ENCODE results near the gene ZDHHC19. TPM values are rescaled to one million over a fixed set of nuclear protein-coding genes. Genes with fewer than 3 reads are reported as not detected.
A peak's percentile ranks its signal among the peaks of the same experiment; 100 is the strongest.
"Not testable (repeated sequence)": the region's sequence is repeated elsewhere in the genome, so short reads cannot be mapped to it uniquely, and the experiment has no call there.

Gene ZDHHC19
- total and polyA plus RNA-seq, 9 donors, result 0.24 to 0.32 TPM; not detected in 7

DNA sequence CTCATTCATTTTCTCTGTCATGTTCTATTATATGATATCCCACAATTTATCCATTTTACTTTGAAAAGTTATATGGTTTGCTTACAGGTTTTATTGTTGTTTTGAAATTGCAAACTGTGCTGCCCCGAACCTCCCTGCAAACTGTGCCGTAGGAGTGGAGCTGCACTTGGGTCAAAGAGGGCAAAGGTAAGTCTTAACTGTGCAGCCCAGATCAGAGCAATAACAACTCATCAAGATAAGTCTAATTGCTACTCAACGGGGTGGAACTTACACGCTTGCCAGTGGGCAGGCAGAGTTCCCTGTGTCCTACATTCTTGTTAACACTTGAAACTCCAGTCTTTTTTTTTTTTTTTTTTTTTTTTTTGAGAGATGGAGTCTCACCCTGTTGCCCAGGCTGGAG lies 33.2 kb downstream of the ZDHHC19 start:
- no peak overlapping the region for H3K27ac ChIP-seq (ENCODE audit: low read length)
- 80% methylated on average over 1 of the region's 4 CpGs for WGBS (ENCODE audit: insufficient coverage)
- no peak for DNase-seq
- H3K36me3 ChIP-seq (ENCODE audit: control insufficient read depth, insufficient read depth, low read length), result no peaks in the 10 kb centered on the region
- H3K4me3 ChIP-seq (ENCODE audit: low read length), result no peak overlapping the region
- H3K9me3 ChIP-seq (replicated peaks; ENCODE audit: control insufficient read depth, low read depth, low read length), result no peaks in the 10 kb centered on the region
- H3K27me3 ChIP-seq (ENCODE audit: control insufficient read depth, insufficient read depth, low read length), result peaks cover 2% of the 10 kb centered on the region
- H3K4me1 ChIP-seq (ENCODE audit: control insufficient read depth, insufficient read depth, low read length), result peaks cover 22% of the 10 kb centered on the region

DNA sequence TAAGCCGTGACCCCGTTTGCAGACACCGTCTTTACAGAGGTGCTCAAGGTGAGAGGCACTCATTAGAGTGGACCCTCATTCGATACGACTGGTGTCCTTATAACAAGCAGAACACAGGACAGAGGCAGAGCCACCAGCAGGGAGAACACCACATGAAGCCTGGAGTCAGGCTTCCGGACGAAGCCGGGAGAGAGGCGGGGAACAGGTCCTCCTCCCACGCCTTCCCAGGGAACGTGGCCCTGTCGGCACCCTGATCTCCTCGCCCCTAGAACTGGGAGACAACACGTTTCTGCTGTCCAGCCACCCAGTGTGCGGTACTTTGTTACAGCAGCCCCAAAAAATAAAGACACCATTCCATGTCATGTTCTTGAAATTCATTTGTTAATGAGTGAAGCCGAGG lies 33.6 kb downstream of the ZDHHC19 start:
- H3K27me3 ChIP-seq (ENCODE audit: control insufficient read depth, insufficient read depth, low read length), result peaks cover 2% of the 10 kb centered on the region
- 65% methylated on average over 13 of the region's 16 CpGs for WGBS (ENCODE audit: insufficient coverage)
- DNase-seq, result no peak
- no peaks in the 10 kb centered on the region for H3K36me3 ChIP-seq (ENCODE audit: control insufficient read depth, insufficient read depth, low read length)
- no peak overlapping the region for H3K27ac ChIP-seq (ENCODE audit: low read length)
- peaks cover 22% of the 10 kb centered on the region for H3K4me1 ChIP-seq (ENCODE audit: control insufficient read depth, insufficient read depth, low read length)
- H3K9me3 ChIP-seq (replicated peaks; ENCODE audit: control insufficient read depth, low read depth, low read length), result no peaks in the 10 kb centered on the region
- H3K4me3 ChIP-seq (ENCODE audit: low read length), result no peak overlapping the region

DNA sequence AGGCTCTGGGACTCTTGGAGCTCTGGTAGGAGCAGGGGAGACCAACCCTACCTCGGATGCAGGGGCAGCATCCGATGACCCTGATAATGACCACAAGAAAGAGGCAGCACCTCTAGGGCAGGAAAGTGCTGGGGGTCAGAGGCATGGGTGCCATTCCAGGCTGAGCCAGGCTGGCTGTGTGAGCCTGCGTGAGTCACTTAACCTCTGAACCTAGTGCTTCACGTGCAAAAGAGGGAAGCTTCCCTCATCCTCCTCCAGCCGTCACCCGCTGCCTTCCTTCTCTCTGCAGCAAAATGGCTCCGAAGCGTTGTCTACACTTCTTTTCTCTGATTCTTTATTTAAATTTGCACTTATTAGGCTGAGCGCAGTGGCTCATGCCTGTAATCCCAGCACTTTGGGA lies 35.5 kb downstream of the ZDHHC19 start:
- Histone ChIP-seq H3K9me3 (replicated peaks; ENCODE audit: control insufficient read depth, low read depth, low read length) (no peaks in the 10 kb centered on the region), H3K4me3 (ENCODE audit: low read length) (no peak overlapping the region), H3K4me1 (ENCODE audit: control insufficient read depth, insufficient read depth, low read length) (peaks cover 22% of the 10 kb centered on the region), H3K36me3 (ENCODE audit: control insufficient read depth, insufficient read depth, low read length) (no peaks in the 10 kb centered on the region), H3K27ac (ENCODE audit: low read length) (no peak overlapping the region), H3K27me3 (ENCODE audit: control insufficient read depth, insufficient read depth, low read length) (peaks cover 2% of the 10 kb centered on the region)
- DNase-seq, result no peak
- 63% methylated on average over 5 of the region's 9 CpGs for WGBS (ENCODE audit: insufficient coverage)

DNA sequence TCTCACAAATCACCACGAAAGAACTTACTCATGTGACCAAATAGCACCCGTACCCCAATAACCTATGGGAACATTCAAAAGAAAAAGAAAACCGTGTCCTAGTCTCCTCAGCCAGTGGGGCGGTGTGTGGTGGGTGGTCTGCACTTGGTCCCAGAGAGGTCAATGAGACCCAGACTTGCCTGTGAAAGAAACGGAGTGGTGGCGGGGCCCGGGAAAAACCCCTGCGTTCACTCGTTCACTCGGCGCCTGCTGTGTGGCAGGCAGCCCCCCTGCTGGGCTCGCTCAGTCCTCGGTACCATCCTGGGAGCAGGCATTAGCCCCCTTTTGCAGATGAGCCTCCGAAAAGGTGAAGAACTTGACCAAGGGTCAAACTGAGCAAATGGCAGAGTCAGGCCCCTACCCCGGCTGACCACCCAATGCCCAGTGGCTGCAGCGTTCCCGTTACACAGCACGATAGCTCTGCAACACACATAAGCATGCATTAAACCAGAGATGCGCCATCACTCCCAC lies 36.0 kb downstream of the ZDHHC19 start:
- Histone ChIP-seq H3K9me3 (replicated peaks; ENCODE audit: control insufficient read depth, low read depth, low read length) (no peaks in the 10 kb centered on the region), H3K27me3 (ENCODE audit: control insufficient read depth, insufficient read depth, low read length) (peaks cover 2% of the 10 kb centered on the region), H3K4me3 (ENCODE audit: low read length) (no peak overlapping the region), H3K36me3 (ENCODE audit: control insufficient read depth, insufficient read depth, low read length) (no peaks in the 10 kb centered on the region), H3K27ac (ENCODE audit: low read length) (no peak overlapping the region), H3K4me1 (ENCODE audit: control insufficient read depth, insufficient read depth, low read length) (peaks cover 19% of the 10 kb centered on the region)
- no peak for DNase-seq
- WGBS (ENCODE audit: insufficient coverage), result 67% methylated on average over 12 of the region's 19 CpGs

DNA sequence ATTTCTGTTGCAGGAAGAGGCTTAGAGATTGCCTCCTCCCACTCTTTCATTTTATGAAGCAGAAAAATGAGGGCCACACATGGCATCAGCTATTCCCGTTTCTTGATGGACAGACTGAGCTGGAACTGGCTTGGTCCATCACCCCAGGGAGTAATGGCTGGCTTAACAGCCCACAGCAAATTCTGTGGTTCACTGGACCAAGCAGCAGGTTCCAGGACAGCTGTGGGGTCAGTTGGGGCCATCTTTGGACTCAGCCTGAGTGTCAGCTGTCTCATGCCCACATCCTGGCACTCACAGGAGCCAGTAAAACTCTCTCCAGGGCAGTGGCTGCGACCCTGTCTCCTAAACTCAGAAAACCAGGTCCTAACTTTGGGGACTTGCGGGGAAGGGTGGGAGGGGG lies 36.5 kb downstream of the ZDHHC19 start:
- Histone ChIP-seq H3K36me3 (ENCODE audit: control insufficient read depth, insufficient read depth, low read length) (no peaks in the 10 kb centered on the region), H3K4me3 (ENCODE audit: low read length) (no peak overlapping the region), H3K27ac (ENCODE audit: low read length) (no peak overlapping the region), H3K4me1 (ENCODE audit: control insufficient read depth, insufficient read depth, low read length) (peaks cover 14% of the 10 kb centered on the region), H3K27me3 (ENCODE audit: control insufficient read depth, insufficient read depth, low read length) (peaks cover 2% of the 10 kb centered on the region), H3K9me3 (replicated peaks; ENCODE audit: control insufficient read depth, low read depth, low read length) (no peaks in the 10 kb centered on the region)
- 0% methylated on average over 1 of the region's 3 CpGs for WGBS (ENCODE audit: insufficient coverage)
- DNase-seq, result peak; percentile 78

DNA sequence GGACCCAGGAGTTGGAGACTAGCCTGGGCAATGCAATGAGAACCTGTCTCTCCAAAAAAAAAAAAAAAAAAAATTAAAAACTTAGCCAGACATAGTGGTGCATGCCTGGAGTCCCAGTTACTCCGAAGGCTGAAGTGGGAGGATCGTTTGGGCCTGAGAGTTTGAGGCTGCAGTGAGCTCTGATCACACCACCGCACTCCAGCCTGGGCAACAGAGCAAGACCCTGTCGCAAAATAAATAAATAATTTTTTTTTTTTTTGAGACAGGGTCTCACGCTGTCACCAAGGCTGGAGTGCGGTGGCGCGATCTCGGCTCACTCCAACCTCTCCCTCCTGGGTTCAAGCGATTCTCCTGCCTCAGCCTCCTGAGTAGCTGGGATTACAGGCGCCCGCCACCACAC lies 40.9 kb downstream of the ZDHHC19 start:
- H3K4me1 ChIP-seq (ENCODE audit: control insufficient read depth, insufficient read depth, low read length), result peaks cover 16% of the 10 kb centered on the region
- not testable (repeated sequence) for H3K27me3 ChIP-seq (ENCODE audit: control insufficient read depth, insufficient read depth, low read length); H3K27ac ChIP-seq (ENCODE audit: low read length); H3K9me3 ChIP-seq (replicated peaks; ENCODE audit: control insufficient read depth, low read depth, low read length); DNase-seq; H3K4me3 ChIP-seq (ENCODE audit: low read length); H3K36me3 ChIP-seq (ENCODE audit: control insufficient read depth, insufficient read depth, low read length)
- WGBS (ENCODE audit: insufficient coverage), result no CpG with 5 or more reads among the region's 12 CpGs

DNA sequence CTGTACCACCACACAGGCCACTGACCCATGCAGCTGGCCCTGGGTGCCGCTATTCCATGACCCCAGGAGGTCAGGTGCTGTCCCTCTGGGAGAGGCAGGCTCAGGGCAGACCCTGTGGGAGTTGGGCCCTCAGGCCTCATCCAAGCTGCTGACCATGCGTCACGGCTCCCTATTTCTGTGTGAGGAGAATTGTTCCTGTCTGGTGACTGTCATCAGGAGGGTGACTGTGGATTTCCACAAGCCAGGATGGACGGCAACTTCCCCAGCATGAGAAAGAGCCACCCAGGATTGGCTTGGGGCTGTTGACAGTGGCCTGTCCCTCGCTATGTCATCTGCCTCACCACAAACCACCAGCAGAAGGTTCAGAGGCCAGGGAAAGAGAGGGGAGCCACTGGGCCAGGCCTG lies 41.4 kb downstream of the ZDHHC19 start:
- Histone ChIP-seq H3K27me3 (ENCODE audit: control insufficient read depth, insufficient read depth, low read length) (no peaks in the 10 kb centered on the region), H3K4me3 (ENCODE audit: low read length) (no peak overlapping the region), H3K9me3 (replicated peaks; ENCODE audit: control insufficient read depth, low read depth, low read length) (no peaks in the 10 kb centered on the region), H3K27ac (ENCODE audit: low read length) (no peak overlapping the region), H3K4me1 (ENCODE audit: control insufficient read depth, insufficient read depth, low read length) (peaks cover 14% of the 10 kb centered on the region), H3K36me3 (ENCODE audit: control insufficient read depth, insufficient read depth, low read length) (no peaks in the 10 kb centered on the region)
- DNase-seq, result no peak
- WGBS (ENCODE audit: insufficient coverage), result 73% methylated on average over 2 of the region's 5 CpGs

DNA sequence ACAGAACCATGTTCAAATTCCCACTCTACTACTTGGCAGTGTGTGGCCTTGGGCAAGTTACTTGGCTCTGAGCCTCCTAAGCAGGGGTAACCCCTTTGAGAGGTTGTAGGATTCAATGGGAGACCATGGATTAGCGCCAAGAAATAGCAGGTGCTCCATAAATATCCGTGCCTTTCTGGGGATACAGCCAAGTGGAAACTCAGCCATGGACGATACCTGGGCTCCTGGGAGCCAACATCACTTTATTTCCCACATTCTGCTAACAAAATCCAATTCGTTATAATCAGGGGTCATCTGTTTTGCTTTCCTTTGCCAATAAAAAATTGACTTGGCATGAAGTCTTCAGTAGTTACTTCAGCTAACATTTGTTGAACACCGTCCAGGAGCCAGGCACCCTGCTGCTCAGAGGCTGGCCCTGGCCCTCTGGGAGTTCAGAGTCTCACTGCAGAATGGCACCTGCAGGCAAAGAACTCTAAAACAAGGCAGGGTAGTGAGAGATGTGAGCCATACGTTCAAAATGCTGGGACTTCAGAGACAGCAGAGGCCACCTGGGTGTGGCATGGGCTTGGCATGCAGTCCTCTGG lies 42.3 kb downstream of the ZDHHC19 start:
- Histone ChIP-seq H3K4me1 (ENCODE audit: control insufficient read depth, insufficient read depth, low read length) (peaks cover 19% of the 10 kb centered on the region), H3K27ac (ENCODE audit: low read length) (no peak overlapping the region), H3K4me3 (ENCODE audit: low read length) (no peak overlapping the region), H3K9me3 (replicated peaks; ENCODE audit: control insufficient read depth, low read depth, low read length) (no peaks in the 10 kb centered on the region), H3K27me3 (ENCODE audit: control insufficient read depth, insufficient read depth, low read length) (no peaks in the 10 kb centered on the region), H3K36me3 (ENCODE audit: control insufficient read depth, insufficient read depth, low read length) (no peaks in the 10 kb centered on the region)
- peak; percentile 32 for DNase-seq
- WGBS (ENCODE audit: insufficient coverage), result 34% methylated on average over 5 of the region's 6 CpGs

DNA sequence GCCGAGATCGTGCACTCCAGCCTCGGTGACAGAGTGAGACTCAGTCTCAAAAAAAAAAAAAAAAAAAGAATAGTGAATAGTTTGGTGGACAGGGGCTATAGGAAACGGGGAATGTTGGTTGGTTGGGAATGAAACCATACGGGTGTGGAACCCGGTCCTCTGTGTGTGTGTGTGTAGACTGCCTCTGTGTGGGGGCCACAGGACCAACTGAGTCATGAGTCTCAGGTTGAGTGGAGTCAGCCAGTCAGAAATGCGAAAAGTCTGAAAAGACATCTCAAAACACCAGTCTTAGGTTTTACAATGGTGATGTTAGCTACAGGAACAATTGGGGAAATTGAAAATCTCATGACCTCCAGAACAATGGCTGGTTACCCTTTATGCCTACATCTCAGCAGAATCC lies 44.5 kb downstream of the ZDHHC19 start:
- H3K4me1 ChIP-seq (ENCODE audit: control insufficient read depth, insufficient read depth, low read length), result peaks cover 28% of the 10 kb centered on the region
- H3K4me3 ChIP-seq (ENCODE audit: low read length), result no peak overlapping the region
- DNase-seq, result no peak
- H3K36me3 ChIP-seq (ENCODE audit: control insufficient read depth, insufficient read depth, low read length), result no peaks in the 10 kb centered on the region
- H3K9me3 ChIP-seq (replicated peaks; ENCODE audit: control insufficient read depth, low read depth, low read length), result no peaks in the 10 kb centered on the region
- no peak overlapping the region for H3K27ac ChIP-seq (ENCODE audit: low read length)
- 91% methylated on average over 5 of the region's 7 CpGs for WGBS (ENCODE audit: insufficient coverage)
- H3K27me3 ChIP-seq (ENCODE audit: control insufficient read depth, insufficient read depth, low read length), result no peaks in the 10 kb centered on the region

DNA sequence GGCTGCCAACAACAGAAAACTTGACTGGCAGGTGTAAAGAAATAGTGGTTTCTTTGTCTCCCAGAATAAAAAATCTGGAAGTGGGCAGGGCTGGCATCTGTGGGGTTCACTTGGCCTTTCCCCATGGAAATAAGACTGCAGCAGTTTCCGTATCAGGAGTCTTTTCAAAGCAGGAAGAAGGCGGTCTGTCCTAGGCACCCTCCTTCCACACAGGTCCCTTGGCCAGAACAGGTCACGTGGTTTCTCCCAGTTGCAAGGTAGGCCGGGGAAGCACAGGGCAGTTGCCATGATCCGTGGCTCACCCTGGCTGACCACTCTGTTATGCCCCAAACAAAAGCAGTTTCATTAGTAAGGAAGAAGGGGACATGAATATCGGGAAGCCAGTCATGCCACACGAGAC lies 45.4 kb downstream of the ZDHHC19 start:
- DNase-seq, result no peak
- no peaks in the 10 kb centered on the region for H3K9me3 ChIP-seq (replicated peaks; ENCODE audit: control insufficient read depth, low read depth, low read length)
- no peaks in the 10 kb centered on the region for H3K36me3 ChIP-seq (ENCODE audit: control insufficient read depth, insufficient read depth, low read length)
- 52% methylated on average over 5 of the region's 7 CpGs for WGBS (ENCODE audit: insufficient coverage)
- H3K27ac ChIP-seq (ENCODE audit: low read length), result no peak overlapping the region
- H3K4me1 ChIP-seq (ENCODE audit: control insufficient read depth, insufficient read depth, low read length), result peaks cover 28% of the 10 kb centered on the region
- H3K27me3 ChIP-seq (ENCODE audit: control insufficient read depth, insufficient read depth, low read length), result no peaks in the 10 kb centered on the region
- no peak overlapping the region for H3K4me3 ChIP-seq (ENCODE audit: low read length)
